Activated naive CD8-positive, alpha-beta T cell treated with anti-CD3 and anti-CD28 coated beads for 36 hours (primary cell): Measurements from ENCODE around the gene HOXB6. TPM values are rescaled to one million over a fixed set of nuclear protein-coding genes. Genes with fewer than 3 reads are reported as not detected.

Experiments
- DNase-seq: peaks from one replicate; pipeline ENCODE4 v3.0.0; 2021
- H3K27ac Mint-ChIP-seq: one replicate; pipeline ENCODE4 v1.8.0; 2022; ENCODE audit warnings: mild to moderate bottlenecking, moderate library complexity, mixed read lengths
- H3K27me3 Mint-ChIP-seq: one replicate; pipeline ENCODE4 v1.8.0; 2022; ENCODE audit warnings: mild to moderate bottlenecking, mixed read lengths
- H3K36me3 Mint-ChIP-seq: one replicate; pipeline ENCODE4 v1.8.0; 2021; ENCODE audit warnings: mild to moderate bottlenecking, mixed read lengths
- H3K4me1 Mint-ChIP-seq: one replicate; pipeline ENCODE4 v1.8.0; 2021; ENCODE audit warnings: mixed read lengths
- H3K4me3 Mint-ChIP-seq: one replicate; pipeline ENCODE4 v1.8.0; 2022; ENCODE audit warnings: mild to moderate bottlenecking, moderate library complexity, mixed read lengths
- H3K9me3 Mint-ChIP-seq: one replicate; pipeline ENCODE4 v1.8.0; 2022; ENCODE audit warnings: mixed read lengths
- total RNA-seq, 2 experiments: library from RNA; stranded (reverse); gene quantifications; one replicate each; pipeline ENCODE4 v1.2.3, GENCODE V29; 2021

The HOXB6 gene
- total RNA-seq, 2 experiments from 2014 or later, result not detected

GRCh38 chr17:48639982-48640857 is 35.4 kb upstream of the HOXB6 start:
- Mint-ChIP-seq H3K36me3 (no peaks in the 10 kb centered on the region), H3K27me3 (peaks cover 97% of the 10 kb centered on the region), H3K4me1 (peaks cover 12% of the 10 kb centered on the region), H3K9me3 (no peaks in the 10 kb centered on the region), H3K27ac (no peak overlapping the region), H3K4me3 (no peak overlapping the region)
- no peak for DNase-seq

GRCh38 chr17:48639136-48639535 is 34.4 kb upstream of the HOXB6 start:
- Mint-ChIP-seq H3K9me3 (no peaks in the 10 kb centered on the region), H3K27me3 (peaks cover 97% of the 10 kb centered on the region), H3K4me1 (peaks cover 14% of the 10 kb centered on the region), H3K36me3 (no peaks in the 10 kb centered on the region), H3K4me3 (no peak overlapping the region), H3K27ac (no peak overlapping the region)
- no peak for DNase-seq

GRCh38 chr17:48637323-48638260 is 32.8 kb upstream of the HOXB6 start:
- no peak overlapping the region for H3K4me3 Mint-ChIP-seq
- H3K9me3 Mint-ChIP-seq, result no peaks in the 10 kb centered on the region
- H3K36me3 Mint-ChIP-seq, result no peaks in the 10 kb centered on the region
- peaks cover 95% of the 10 kb centered on the region for H3K27me3 Mint-ChIP-seq
- DNase-seq, result no peak
- H3K4me1 Mint-ChIP-seq, result peaks cover 17% of the 10 kb centered on the region
- H3K27ac Mint-ChIP-seq, result no peak overlapping the region

GRCh38 chr17:48636177-48637018 is 31.6 kb upstream of the HOXB6 start:
- no peaks in the 10 kb centered on the region for H3K36me3 Mint-ChIP-seq
- peaks cover 15% of the 10 kb centered on the region for H3K4me1 Mint-ChIP-seq
- no peak overlapping the region for H3K27ac Mint-ChIP-seq
- DNase-seq, result peak; percentile 86
- H3K27me3 Mint-ChIP-seq, result peaks cover 95% of the 10 kb centered on the region
- H3K9me3 Mint-ChIP-seq, result no peaks in the 10 kb centered on the region
- H3K4me3 Mint-ChIP-seq, result no peak overlapping the region

GRCh38 chr17:48634493-48635208 is 29.9 kb upstream of the HOXB6 start:
- peaks cover 98% of the 10 kb centered on the region for H3K27me3 Mint-ChIP-seq
- no peaks in the 10 kb centered on the region for H3K36me3 Mint-ChIP-seq
- DNase-seq, result no peak
- peaks cover 15% of the 10 kb centered on the region for H3K4me1 Mint-ChIP-seq
- no peaks in the 10 kb centered on the region for H3K9me3 Mint-ChIP-seq
- H3K4me3 Mint-ChIP-seq, result peak overlapping the region; percentile 70
- H3K27ac Mint-ChIP-seq, result no peak overlapping the region

- peaks cover 98% of the 10 kb centered on the region for H3K27me3 Mint-ChIP-seq
- no peaks in the 10 kb centered on the region for H3K9me3 Mint-ChIP-seq
- no peak overlapping the region for H3K4me3 Mint-ChIP-seq
- H3K4me1 Mint-ChIP-seq, result peaks cover 15% of the 10 kb centered on the region
- H3K27ac Mint-ChIP-seq, result no peak overlapping the region
- H3K36me3 Mint-ChIP-seq, result no peaks in the 10 kb centered on the region
- DNase-seq, result no peak
Observed at GRCh38 chr17:48633266-48633677, 28.5 kb upstream of the HOXB6 start.

- H3K4me1 Mint-ChIP-seq, result peaks cover 15% of the 10 kb centered on the region
- H3K27ac Mint-ChIP-seq, result no peak overlapping the region
- H3K4me3 Mint-ChIP-seq, result no peak overlapping the region
- peaks cover 98% of the 10 kb centered on the region for H3K27me3 Mint-ChIP-seq
- no peaks in the 10 kb centered on the region for H3K9me3 Mint-ChIP-seq
- DNase-seq, result no peak
- no peaks in the 10 kb centered on the region for H3K36me3 Mint-ChIP-seq
Observed at GRCh38 chr17:48632579-48633265, 27.9 kb upstream of the HOXB6 start.

- Mint-ChIP-seq H3K27ac (no peak overlapping the region), H3K4me3 (no peak overlapping the region), H3K9me3 (no peaks in the 10 kb centered on the region), H3K36me3 (no peaks in the 10 kb centered on the region), H3K4me1 (peaks cover 17% of the 10 kb centered on the region), H3K27me3 (peaks cover 98% of the 10 kb centered on the region)
- DNase-seq, result no peak
Observed at GRCh38 chr17:48631693-48632578, 27.1 kb upstream of the HOXB6 start.

- H3K27ac Mint-ChIP-seq, result no peak overlapping the region
- no peak for DNase-seq
- H3K4me1 Mint-ChIP-seq, result peaks cover 14% of the 10 kb centered on the region
- H3K36me3 Mint-ChIP-seq, result no peaks in the 10 kb centered on the region
- no peaks in the 10 kb centered on the region for H3K9me3 Mint-ChIP-seq
- no peak overlapping the region for H3K4me3 Mint-ChIP-seq
- H3K27me3 Mint-ChIP-seq, result peaks cover 98% of the 10 kb centered on the region
Observed at GRCh38 chr17:48630925-48631692, 26.3 kb upstream of the HOXB6 start.

GRCh38 chr17:48630009-48630924 is 25.5 kb upstream of the HOXB6 start:
- Mint-ChIP-seq H3K9me3 (no peaks in the 10 kb centered on the region), H3K4me3 (no peak overlapping the region), H3K27me3 (peaks cover 96% of the 10 kb centered on the region), H3K27ac (no peak overlapping the region), H3K36me3 (no peaks in the 10 kb centered on the region), H3K4me1 (peaks cover 15% of the 10 kb centered on the region)
- DNase-seq, result no peak

- H3K4me3 Mint-ChIP-seq, result no peak overlapping the region
- H3K4me1 Mint-ChIP-seq, result peaks cover 13% of the 10 kb centered on the region
- H3K27me3 Mint-ChIP-seq, result peaks cover 91% of the 10 kb centered on the region
- H3K36me3 Mint-ChIP-seq, result no peaks in the 10 kb centered on the region
- no peak for DNase-seq
- H3K9me3 Mint-ChIP-seq, result no peaks in the 10 kb centered on the region
- H3K27ac Mint-ChIP-seq, result no peak overlapping the region
Observed at GRCh38 chr17:48629411-48629759, 24.6 kb upstream of the HOXB6 start.
